K562 treated with DMSO at 1 percent for 48 hours (cell line): ENCODE data around the gene SMAD2. TPM values are rescaled to one million over a fixed set of nuclear protein-coding genes. Genes with fewer than 3 reads are reported as not detected.

Experiments
- total RNA-seq: library from RNA; unstranded; fragments of 300-600 nt; gene quantifications from 2 replicates; pipeline ENCODE4 v1.2.3, GENCODE V29; 2022; ENCODE audit warnings: low replicate concordance; ENCODE audit errors: extremely low read depth

The SMAD2 gene
- total RNA-seq: not detected in 2 replicates

GRCh38 chr18:47930199-47930930, at the start of gene SMAD2:
TSS of gene SMAD2 (minus strand) at chr18:47930659. CDS start at chr18:47896756, 33,903 bp downstream.

